Measurements from ENCODE around the gene DAPP1. TPM values are rescaled to one million over a fixed set of nuclear protein-coding genes. Genes with fewer than 3 reads are reported as not detected.
A peak's percentile ranks its signal among the peaks of the same experiment; 100 is the strongest.

DAPP1 gene
- total RNA-seq, 1 experiment from 2014 or later: 30.6 TPM

- intact Hi-C loops (cut with micrococcal nuclease; ENCODE audit: unreplicated experiment): loop anchor here (10.0 kb wide), 1 partner anchor 254 kb away; no protein-coding TSS in a partner anchor
- H3K9me3 Mint-ChIP-seq (ENCODE audit: low read depth, unreplicated experiment): peaks cover 3% of the 10 kb centered on the region
- no peak for DNase-seq
- no peaks in the 10 kb centered on the region for H3K27me3 Mint-ChIP-seq (ENCODE audit: unreplicated experiment)
- peaks cover 11% of the 10 kb centered on the region for H3K4me1 Mint-ChIP-seq (ENCODE audit: low read depth, unreplicated experiment)
- CTCF ChIA-PET: interaction anchor here (0.6 kb wide), 1 partner anchor 750 kb away, joined by 3 read pairs; no protein-coding TSS in a partner anchor
- no peak overlapping the region for H3K4me3 Mint-ChIP-seq (ENCODE audit: low read depth, unreplicated experiment)
- H3K27ac Mint-ChIP-seq (ENCODE audit: unreplicated experiment): no peak overlapping the region
- no peak for TF ChIP-seq CTCF (IDR thresholded peaks at IDR 0.05; ENCODE audit: unreplicated experiment)
- H3K36me3 Mint-ChIP-seq (ENCODE audit: insufficient read depth, unreplicated experiment): no peaks in the 10 kb centered on the region
- no TSS peak for BruUV-seq (replicated peaks)
Measured at GRCh38 chr4:99810536-99810935, 6.1 kb upstream of the DAPP1 start.

- no peak overlapping the region for H3K4me3 Mint-ChIP-seq (ENCODE audit: low read depth, unreplicated experiment)
- H3K4me1 Mint-ChIP-seq (ENCODE audit: low read depth, unreplicated experiment): peaks cover 17% of the 10 kb centered on the region
- no peak for DNase-seq
- BruUV-seq (replicated peaks): no TSS peak
- TF ChIP-seq CTCF (IDR thresholded peaks at IDR 0.05; ENCODE audit: unreplicated experiment): no peak
- no peaks in the 10 kb centered on the region for H3K27me3 Mint-ChIP-seq (ENCODE audit: unreplicated experiment)
- H3K27ac Mint-ChIP-seq (ENCODE audit: unreplicated experiment): no peak overlapping the region
- H3K36me3 Mint-ChIP-seq (ENCODE audit: insufficient read depth, unreplicated experiment): no peaks in the 10 kb centered on the region
- CTCF ChIA-PET: interaction anchor here (0.6 to 1.1 kb wide), 3 partner anchors 74 to 751 kb away, joined by 3 read pairs; no protein-coding TSS in a partner anchor
- intact Hi-C loops (cut with micrococcal nuclease; ENCODE audit: unreplicated experiment): loop anchor here (10.0 kb wide), 1 partner anchor 254 kb away; no protein-coding TSS in a partner anchor
- H3K9me3 Mint-ChIP-seq (ENCODE audit: low read depth, unreplicated experiment): peaks cover 3% of the 10 kb centered on the region
Measured at GRCh38 chr4:99811117-99811516, 5.5 kb upstream of the DAPP1 start.

GRCh38 chr4:99811850-99812249, 4.8 kb upstream of the DAPP1 start:
- no peak for TF ChIP-seq CTCF (IDR thresholded peaks at IDR 0.05; ENCODE audit: unreplicated experiment)
- intact Hi-C loops (cut with micrococcal nuclease; ENCODE audit: unreplicated experiment): loop anchor here (10.0 kb wide), 1 partner anchor 253 kb away; no protein-coding TSS in a partner anchor
- no peaks in the 10 kb centered on the region for H3K27me3 Mint-ChIP-seq (ENCODE audit: unreplicated experiment)

GRCh38 chr4:99815597-99816011, 1.0 kb upstream of the DAPP1 start:
- CTCF ChIA-PET: no interaction called here
- TF ChIP-seq CTCF (IDR thresholded peaks at IDR 0.05; ENCODE audit: unreplicated experiment): no peak

More at GRCh38 chr4:99811850-99812249, 4.8 kb upstream of the DAPP1 start:
- BruUV-seq (replicated peaks): no TSS peak
- no peak overlapping the region for H3K27ac Mint-ChIP-seq (ENCODE audit: unreplicated experiment)
- H3K4me1 Mint-ChIP-seq (ENCODE audit: low read depth, unreplicated experiment): peaks cover 18% of the 10 kb centered on the region
- H3K36me3 Mint-ChIP-seq (ENCODE audit: insufficient read depth, unreplicated experiment): peaks cover 6% of the 10 kb centered on the region
- DNase-seq: peak; percentile 46
- H3K9me3 Mint-ChIP-seq (ENCODE audit: low read depth, unreplicated experiment): peaks cover 3% of the 10 kb centered on the region
- H3K4me3 Mint-ChIP-seq (ENCODE audit: low read depth, unreplicated experiment): no peak overlapping the region
- CTCF ChIA-PET: interaction anchor here (0.6 to 1.1 kb wide), 3 partner anchors 73 to 248 kb away, joined by 3 read pairs; partner anchors contain the start of gene TRMT10A

More at GRCh38 chr4:99815597-99816011, 1.0 kb upstream of the DAPP1 start:
- peaks cover 14% of the 10 kb centered on the region for H3K36me3 Mint-ChIP-seq (ENCODE audit: insufficient read depth, unreplicated experiment)
- H3K4me1 Mint-ChIP-seq (ENCODE audit: low read depth, unreplicated experiment): peaks cover 18% of the 10 kb centered on the region
- peak; percentile 69 for DNase-seq
- peak overlapping the region; percentile 73 for H3K4me3 Mint-ChIP-seq (ENCODE audit: low read depth, unreplicated experiment)
- H3K27ac Mint-ChIP-seq (ENCODE audit: unreplicated experiment): peak overlapping the region; percentile 65
- H3K9me3 Mint-ChIP-seq (ENCODE audit: low read depth, unreplicated experiment): peaks cover 3% of the 10 kb centered on the region
- no TSS peak for BruUV-seq (replicated peaks)
- no peaks in the 10 kb centered on the region for H3K27me3 Mint-ChIP-seq (ENCODE audit: unreplicated experiment)
- intact Hi-C loops (cut with micrococcal nuclease; ENCODE audit: unreplicated experiment): loop anchor here (2.0 to 10.0 kb wide), 3 partner anchors 69 to 249 kb away; partner anchors contain the start of gene DNAJB14
